Spleen (tissue), 7 donors: ENCODE data around the gene SELENOI.

Experiments
- CTCF ChIP-seq, 11 experiments: fragments of 200-600 bp in 7 of 11; fragments of 450-650 bp in 4 of 11; sonication (generic) in 4 of 11; IDR thresholded peaks in 8 of 11; conservative IDR thresholded peaks in 3 of 11; 1 replicate in 7 of 11; 2 replicates in 4 of 11; pipeline versions ENCODE4 v1.4.0 to v1.8.0; 2016 to 2021; ENCODE audit warnings: antibody characterized with exemption in 11 of 11, inconsistent platforms in 4 of 11, mild to moderate bottlenecking in 1 of 11
- POLR2A ChIP-seq, 3 donors: fragments of 450-650 bp; IDR thresholded peaks; one replicate each; pipeline ENCODE4 v1.5.1; 2017; ENCODE audit warnings: antibody characterized with exemption in 3 of 3, mild to moderate bottlenecking in 1 of 3
- POLR2AphosphoS5 ChIP-seq, 3 donors: sonication (generic); formaldehyde crosslinking; IDR thresholded peaks; one replicate each; pipeline ENCODE4 v1.5.1; 2017; ENCODE audit warnings: antibody characterized with exemption in 3 of 3
- donor health status: DM: no; HTN: no; CAD: no; lungs with moderate emphysema.
- donor health status: DM: no; HTN: no; CAD: no.
- donor health status: DM: no; HTN: no; CAD: no.

GRCh38 chr2:26384183-26384582 lies 38.2 kb downstream of the SELENOI start:
- TF ChIP-seq CTCF (IDR thresholded peaks at IDR 0.05 in 8 of 11, conservative IDR thresholded peaks at IDR 0.05 in 3 of 11): no peak
- TF ChIP-seq POLR2AphosphoS5 (IDR thresholded peaks at IDR 0.05): no peak
- TF ChIP-seq POLR2A (IDR thresholded peaks at IDR 0.05): no peak
